Cardiac septum (tissue), 1 donor: ENCODE data around the gene OR7G1. TPM values are rescaled to one million over a fixed set of nuclear protein-coding genes. Genes with fewer than 3 reads are reported as not detected.

Experiments
- DNase-seq: peaks from one replicate; pipeline ENCODE4 v3.0.0-alpha.2; 2020; ENCODE audit warnings: low spot score
- intact Hi-C: fragments of 100-400 bp; cut with DNase I; formaldehyde crosslinking; loops from one replicate; pipeline ENCODE4 v1.14.0; 2022
- long read RNA-seq: library from polyadenylated mRNA; unstranded; transcript quantifications from one replicate; pipeline ENCODE4 v2.0.0, GENCODE V29; 2021
- total RNA-seq: library from RNA; stranded (reverse); fragmentation: NEBNext Ultra II Directional; extraction: Animal tissue kit (Norgen Biotek cat#: 25700); gene quantifications from one replicate; pipeline ENCODE4 v1.2.1, GENCODE V29; 2021
- donor health status: DM: no; HTN: no; CAD: no.

Gene OR7G1
- not detected for total RNA-seq
- long read RNA-seq = 0 reads

GRCh38 chr19:9115307-9115813 is at the start of gene OR7G1:
Gene OR7G1, minus strand, starts transcription at chr19:9115763. Its CDS starts 0 bp downstream, at chr19:9115763.
- intact Hi-C loops = no loop called here
- DNase-seq = no peak

GRCh38 chr19:9165261-9165660 is 49.7 kb upstream of the OR7G1 start:
- no peak for DNase-seq
- intact Hi-C loops = no loop called here

GRCh38 chr19:9161427-9161826 is 45.9 kb upstream of the OR7G1 start:
- DNase-seq = no peak
- intact Hi-C loops = no loop called here

GRCh38 chr19:9159891-9160290 is 44.3 kb upstream of the OR7G1 start:
- intact Hi-C loops = no loop called here

GRCh38 chr19:9156304-9156703 is 40.7 kb upstream of the OR7G1 start:
- intact Hi-C loops = no loop called here
- DNase-seq = no peak

More at GRCh38 chr19:9159891-9160290, 44.3 kb upstream of the OR7G1 start:
- no peak for DNase-seq

- intact Hi-C loops = no loop called here
- no peak for DNase-seq
Measured at GRCh38 chr19:9155591-9155990, 40.0 kb upstream of the OR7G1 start.

- intact Hi-C loops = no loop called here
- DNase-seq = no peak
Measured at GRCh38 chr19:9151367-9151766, 35.8 kb upstream of the OR7G1 start.

GRCh38 chr19:9150650-9151049 is 35.1 kb upstream of the OR7G1 start:
- DNase-seq = no peak
- intact Hi-C loops = no loop called here

- intact Hi-C loops = loop anchor here (10.0 kb wide), 2 partner anchors 165 to 645 kb away; no protein-coding TSS in a partner anchor
- DNase-seq = no peak
Measured at GRCh38 chr19:9149997-9150396, 34.4 kb upstream of the OR7G1 start.

GRCh38 chr19:9148697-9149096 is 33.1 kb upstream of the OR7G1 start:
- no peak for DNase-seq
- intact Hi-C loops = loop anchor here (10.0 kb wide), 2 partner anchors 166 to 646 kb away; no protein-coding TSS in a partner anchor

- intact Hi-C loops = loop anchor here (10.0 kb wide), 2 partner anchors 168 to 648 kb away; no protein-coding TSS in a partner anchor
- DNase-seq = no peak
Measured at GRCh38 chr19:9146882-9147281, 31.3 kb upstream of the OR7G1 start.

- intact Hi-C loops = loop anchor here (5.0 to 10.0 kb wide), 3 partner anchors 170 to 823 kb away; partner anchors contain the start of genes NDUFA7 and RPS28
Measured at GRCh38 chr19:9144920-9145319, 29.4 kb upstream of the OR7G1 start.

GRCh38 chr19:9140159-9140874 is 24.8 kb upstream of the OR7G1 start, which contains the start of gene ZNF317:
Gene ZNF317, plus strand, starts transcription at chr19:9140397. Its CDS starts 15,620 bp downstream, at chr19:9156017.
- peak; percentile 96 for DNase-seq
- intact Hi-C loops = loop anchor here (5.0 to 10.0 kb wide), 3 partner anchors 174 to 818 kb away; partner anchors contain the start of genes NDUFA7 and RPS28

More at GRCh38 chr19:9144920-9145319, 29.4 kb upstream of the OR7G1 start:
- no peak for DNase-seq

GRCh38 chr19:9139609-9140158 is 24.1 kb upstream of the OR7G1 start:
- no peak for DNase-seq
- intact Hi-C loops = loop anchor here (5.0 to 10.0 kb wide), 3 partner anchors 175 to 817 kb away; partner anchors contain the start of genes NDUFA7 and RPS28

- DNase-seq = no peak
- intact Hi-C loops = no loop called here
Measured at GRCh38 chr19:9132422-9132821, 16.9 kb upstream of the OR7G1 start.

- intact Hi-C loops = no loop called here
- DNase-seq = no peak
Measured at GRCh38 chr19:9130965-9131364, 15.4 kb upstream of the OR7G1 start.

GRCh38 chr19:9128171-9128570 is 12.6 kb upstream of the OR7G1 start:
- no peak for DNase-seq
- intact Hi-C loops = no loop called here

GRCh38 chr19:9126900-9127405 is 11.4 kb upstream of the OR7G1 start, which contains the start of gene OR7G3:
Gene OR7G3, minus strand, starts transcription at chr19:9126950. Its CDS starts 0 bp downstream, at chr19:9126950.
- no peak for DNase-seq
- intact Hi-C loops = no loop called here

- intact Hi-C loops = no loop called here
- DNase-seq = no peak
Measured at GRCh38 chr19:9116547-9116946, 984 bp upstream of the OR7G1 start.

- intact Hi-C loops = no loop called here
Measured at GRCh38 chr19:9109959-9110358, 5.6 kb downstream of the OR7G1 start.

More at GRCh38 chr19:9109959-9110358, 5.6 kb downstream of the OR7G1 start:
- no peak for DNase-seq
